Effector memory CD4-positive, alpha-beta T cell (primary cell): Measurements from ENCODE around the gene CEP85.
A peak's percentile ranks its signal among the peaks of the same experiment; 100 is the strongest.

Experiments
- DNase-seq, 3 donors: peaks; one replicate each; pipeline ENCODE4 v3.0.0-alpha.2; 2020
- H3K27ac ChIP-seq: 2 replicates; pipeline ENCODE4 v1.7.0; 2013; ENCODE audit warnings: mild to moderate bottlenecking, low read length, moderate library complexity; ENCODE audit not compliant: insufficient read depth, poor library complexity, severe bottlenecking
- H3K27me3 ChIP-seq: replicated peaks from 2 replicates; pipeline ENCODE4 v1.7.0; 2013; ENCODE audit warnings: mild to moderate bottlenecking, low read length; ENCODE audit not compliant: insufficient read depth, control insufficient read depth, poor library complexity, severe bottlenecking
- H3K36me3 ChIP-seq: 2 replicates; pipeline ENCODE4 v1.7.0; 2013; ENCODE audit warnings: mild to moderate bottlenecking, low read length, moderate library complexity; ENCODE audit not compliant: control insufficient read depth, insufficient read depth
- H3K4me1 ChIP-seq: 2 replicates; pipeline ENCODE4 v1.7.0; 2013; ENCODE audit warnings: low read length, mild to moderate bottlenecking; ENCODE audit not compliant: control insufficient read depth, insufficient read depth, poor library complexity, severe bottlenecking
- H3K4me3 ChIP-seq: 2 replicates; pipeline ENCODE4 v1.7.0; 2013; ENCODE audit warnings: low read length, low read depth, mild to moderate bottlenecking; ENCODE audit not compliant: insufficient read depth, poor library complexity, severe bottlenecking
- H3K9me3 ChIP-seq: 2 replicates; pipeline ENCODE4 v1.7.0; 2013; ENCODE audit warnings: mild to moderate bottlenecking, low read length, moderate library complexity; ENCODE audit not compliant: control insufficient read depth

CEP85 gene

GRCh38 chr1:26283279-26283853 lies 49.4 kb downstream of the CEP85 start:
- no peaks in the 10 kb centered on the region for H3K9me3 ChIP-seq
- peaks cover 10% of the 10 kb centered on the region for H3K36me3 ChIP-seq
- peaks cover 92% of the 10 kb centered on the region for H3K4me1 ChIP-seq
- H3K4me3 ChIP-seq = peak overlapping the region; percentile 23
- peak overlapping the region; percentile 89 for H3K27ac ChIP-seq
- no peak for DNase-seq
- no peaks in the 10 kb centered on the region for H3K27me3 ChIP-seq

DNA sequence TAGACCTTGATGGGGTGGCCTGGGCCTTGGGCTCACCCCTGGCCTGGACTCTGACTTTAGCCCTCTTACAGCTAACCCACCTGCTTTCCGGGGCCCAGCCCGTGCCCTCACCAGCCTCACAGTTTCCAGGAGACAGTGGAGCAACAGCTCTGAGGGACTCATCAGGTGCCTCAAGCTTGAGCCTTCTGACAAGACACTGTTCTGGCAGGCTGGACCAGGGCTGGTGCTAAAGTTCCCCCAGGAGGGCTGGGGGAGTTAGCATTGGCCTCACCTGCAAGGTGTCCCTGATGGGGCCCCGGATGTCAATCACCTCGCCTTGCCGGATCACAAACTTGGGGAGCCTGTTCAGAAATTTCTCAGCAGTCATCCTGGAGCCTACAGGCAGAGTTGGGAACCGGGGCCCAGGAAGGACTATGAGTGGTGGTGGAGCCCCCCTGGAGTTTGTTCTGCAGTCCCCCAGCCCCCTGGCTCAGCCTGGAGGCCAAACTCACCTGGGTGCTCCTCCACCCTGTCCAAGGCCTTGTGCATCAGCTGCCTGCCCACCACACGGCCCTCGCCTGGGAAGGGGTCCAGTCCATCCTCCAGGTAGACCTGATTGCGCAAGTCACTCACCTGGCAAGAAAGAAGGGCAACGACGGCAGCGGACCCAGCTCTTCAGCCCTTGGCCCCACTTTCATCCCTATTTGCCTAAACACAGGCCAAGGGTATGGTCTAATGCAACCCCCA lies 50.0 kb downstream of the CEP85 start:
- DNase-seq = no peak
- H3K4me3 ChIP-seq = peak overlapping the region; percentile 23
- peaks cover 10% of the 10 kb centered on the region for H3K36me3 ChIP-seq
- H3K9me3 ChIP-seq = no peaks in the 10 kb centered on the region
- H3K4me1 ChIP-seq = peaks cover 92% of the 10 kb centered on the region
- H3K27me3 ChIP-seq = no peaks in the 10 kb centered on the region
- H3K27ac ChIP-seq = peak overlapping the region; percentile 89

- peak overlapping the region; percentile 23 for H3K4me3 ChIP-seq
- DNase-seq = peak; percentile 87 to 94 (median 90)
- no peaks in the 10 kb centered on the region for H3K27me3 ChIP-seq
- peak overlapping the region; percentile 89 for H3K27ac ChIP-seq
- H3K36me3 ChIP-seq = peaks cover 10% of the 10 kb centered on the region
- H3K4me1 ChIP-seq = peaks cover 94% of the 10 kb centered on the region
- H3K9me3 ChIP-seq = no peaks in the 10 kb centered on the region
Measured at GRCh38 chr1:26284597-26285347, 50.8 kb downstream of the CEP85 start.

DNA sequence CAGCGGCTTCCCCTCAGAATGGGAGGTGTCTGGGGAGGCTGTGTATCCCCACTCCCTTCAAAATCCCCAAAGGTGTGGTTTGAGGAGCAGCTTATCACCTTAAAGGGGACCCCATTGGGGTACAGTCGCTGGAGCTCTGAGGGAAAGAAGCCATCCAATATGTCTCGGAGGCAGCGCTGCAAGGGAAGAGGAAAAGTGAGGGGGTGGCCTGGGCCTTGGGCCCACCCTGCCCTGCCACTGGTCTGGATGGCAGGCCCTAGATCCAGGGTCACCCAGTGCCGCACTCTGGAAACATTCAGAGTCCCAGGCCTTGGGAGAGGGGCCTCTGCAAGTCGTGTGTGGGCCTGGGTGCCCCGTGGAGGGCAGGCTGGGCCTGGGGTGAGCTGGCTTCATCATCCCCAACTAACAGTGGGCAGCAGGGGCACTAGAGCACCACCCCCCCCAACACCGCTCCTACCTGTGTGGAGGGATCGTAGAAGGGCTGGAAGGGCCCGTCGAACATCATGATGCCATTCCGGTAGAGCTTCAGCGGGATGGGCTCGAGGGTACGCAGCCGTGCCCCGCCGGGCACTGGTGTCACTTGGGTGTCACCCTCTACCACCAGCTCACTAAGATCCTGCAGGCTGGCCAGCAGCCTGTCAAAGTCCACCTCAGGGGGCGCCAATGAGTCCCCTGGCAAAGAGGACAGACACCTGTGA lies 51.5 kb downstream of the CEP85 start:
- Histone ChIP-seq H3K9me3 (no peaks in the 10 kb centered on the region), H3K27me3 (no peaks in the 10 kb centered on the region), H3K4me1 (peaks cover 99% of the 10 kb centered on the region), H3K36me3 (peaks cover 10% of the 10 kb centered on the region), H3K4me3 (no peak overlapping the region), H3K27ac (peak overlapping the region; percentile 89)
- DNase-seq = no peak

DNA sequence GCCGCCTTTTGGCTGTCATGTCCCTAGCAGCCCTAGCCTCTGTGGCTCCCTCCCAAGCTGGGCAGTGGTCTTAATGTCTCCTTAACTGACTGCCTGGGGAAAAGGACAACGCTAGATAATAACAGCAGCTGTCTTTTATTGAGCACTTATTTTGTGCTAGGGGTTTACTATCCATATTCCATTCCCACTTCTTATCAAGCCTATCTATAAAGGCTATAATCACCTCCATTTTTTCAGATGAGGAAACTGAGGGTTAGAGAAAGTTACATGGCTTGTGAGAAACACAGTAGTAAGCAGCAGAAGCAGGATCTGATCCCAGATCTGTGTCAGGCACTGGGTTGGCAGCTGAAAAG lies 52.0 kb downstream of the CEP85 start:
- no peak for DNase-seq
- H3K4me3 ChIP-seq = no peak overlapping the region
- H3K27me3 ChIP-seq = no peaks in the 10 kb centered on the region
- peaks cover 99% of the 10 kb centered on the region for H3K4me1 ChIP-seq
- H3K27ac ChIP-seq = peak overlapping the region; percentile 89
- H3K9me3 ChIP-seq = no peaks in the 10 kb centered on the region
- peaks cover 6% of the 10 kb centered on the region for H3K36me3 ChIP-seq

GRCh38 chr1:26287033-26287711 lies 53.2 kb downstream of the CEP85 start:
- Histone ChIP-seq H3K36me3 (no peaks in the 10 kb centered on the region), H3K4me3 (no peak overlapping the region), H3K27me3 (no peaks in the 10 kb centered on the region), H3K4me1 (peaks cover 99% of the 10 kb centered on the region), H3K27ac (peak overlapping the region; percentile 89), H3K9me3 (no peaks in the 10 kb centered on the region)
- peak; percentile 63 to 74 (median 65) for DNase-seq

DNA sequence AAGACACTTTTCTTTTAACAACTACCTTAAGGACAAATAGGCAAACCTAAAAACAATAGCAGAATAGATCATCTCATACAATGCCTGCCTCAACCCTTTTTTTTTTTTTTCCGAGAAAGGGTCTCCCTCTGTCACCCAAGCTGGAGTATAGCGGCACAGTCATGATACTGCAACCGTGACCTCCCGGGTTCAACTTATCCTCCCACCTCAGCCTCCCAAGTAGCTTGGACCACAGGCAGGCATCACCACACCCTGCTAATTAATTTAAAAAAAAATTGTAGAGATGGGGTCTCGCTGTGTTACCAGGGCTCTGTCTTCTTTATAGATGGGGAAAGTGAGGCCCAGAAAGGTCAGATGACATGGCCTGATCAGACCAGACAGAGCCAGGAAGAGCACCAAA lies 53.8 kb downstream of the CEP85 start:
- DNase-seq = no peak
- H3K9me3 ChIP-seq = no peaks in the 10 kb centered on the region
- H3K4me1 ChIP-seq = peaks cover 93% of the 10 kb centered on the region
- peak overlapping the region; percentile 89 for H3K27ac ChIP-seq
- H3K36me3 ChIP-seq = no peaks in the 10 kb centered on the region
- no peaks in the 10 kb centered on the region for H3K27me3 ChIP-seq
- H3K4me3 ChIP-seq = no peak overlapping the region

- Histone ChIP-seq H3K9me3 (no peaks in the 10 kb centered on the region), H3K36me3 (no peaks in the 10 kb centered on the region), H3K4me3 (no peak overlapping the region), H3K27me3 (no peaks in the 10 kb centered on the region), H3K4me1 (peaks cover 87% of the 10 kb centered on the region), H3K27ac (peak overlapping the region; percentile 89)
- DNase-seq = peak in 1 of 3 donors; percentile 56
Measured at GRCh38 chr1:26288311-26288941, 54.4 kb downstream of the CEP85 start.
